Dendritic cell treated with granulocyte-macrophage colony-stimulating factor and Interleukin-4, amounts not matched to agents 40 ng/mL and 50 ng/mL, for 4 days (primary cell): ENCODE data around the gene RNF126.
"Not testable (repeated sequence)": the region's sequence is repeated elsewhere in the genome, so short reads cannot be mapped to it uniquely, and the experiment has no call there.

Experiments
- H3K27ac Mint-ChIP-seq: one replicate; pipeline ENCODE4 v1.8.0; 2022; ENCODE audit warnings: mild to moderate bottlenecking, mixed read lengths
- H3K27me3 Mint-ChIP-seq: one replicate; pipeline ENCODE4 v1.8.0; 2022; ENCODE audit warnings: mild to moderate bottlenecking, mixed read lengths
- H3K36me3 Mint-ChIP-seq: one replicate; pipeline ENCODE4 v1.8.0; 2022; ENCODE audit warnings: low read depth, mixed read lengths
- H3K4me1 Mint-ChIP-seq: one replicate; pipeline ENCODE4 v1.8.0; 2022; ENCODE audit warnings: low read depth, mixed read lengths
- H3K4me3 Mint-ChIP-seq: one replicate; pipeline ENCODE4 v1.8.0; 2022; ENCODE audit warnings: mild to moderate bottlenecking, moderate library complexity, mixed read lengths
- H3K9me3 Mint-ChIP-seq: one replicate; pipeline ENCODE4 v1.8.0; 2022; ENCODE audit warnings: mixed read lengths
- intact Hi-C: fragments of 100-400 bp; cut with micrococcal nuclease; formaldehyde crosslinking; loops from one replicate; pipeline ENCODE4 v1.15.0; 2022

RNF126 gene

DNA sequence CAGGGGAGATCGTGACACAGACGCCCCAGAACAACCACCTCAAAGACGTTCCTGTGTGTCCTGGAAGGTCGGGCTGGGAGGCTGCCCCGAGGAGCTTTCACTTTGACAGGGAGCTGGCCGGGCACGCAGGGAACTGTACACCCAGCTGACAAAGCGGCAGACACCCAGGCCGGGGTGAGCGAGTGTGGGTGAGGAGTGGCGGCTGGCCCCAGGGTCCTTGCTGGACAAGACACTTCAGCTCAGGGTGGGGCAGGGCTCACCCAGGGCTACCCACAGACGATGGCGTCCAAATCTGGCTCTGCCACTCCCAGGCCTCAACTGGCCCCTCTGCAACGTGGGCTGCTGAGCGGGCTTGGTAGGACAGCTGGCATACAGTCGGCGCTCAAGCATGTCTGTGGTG is 21.3 kb downstream of the RNF126 start:
- Mint-ChIP-seq H3K4me3 (no peak overlapping the region), H3K4me1 (peaks cover 13% of the 10 kb centered on the region), H3K27ac (no peak overlapping the region), H3K36me3 (peaks cover 33% of the 10 kb centered on the region), H3K9me3 (no peaks in the 10 kb centered on the region), H3K27me3 (peaks cover 42% of the 10 kb centered on the region)
- intact Hi-C loops = no loop called here

DNA sequence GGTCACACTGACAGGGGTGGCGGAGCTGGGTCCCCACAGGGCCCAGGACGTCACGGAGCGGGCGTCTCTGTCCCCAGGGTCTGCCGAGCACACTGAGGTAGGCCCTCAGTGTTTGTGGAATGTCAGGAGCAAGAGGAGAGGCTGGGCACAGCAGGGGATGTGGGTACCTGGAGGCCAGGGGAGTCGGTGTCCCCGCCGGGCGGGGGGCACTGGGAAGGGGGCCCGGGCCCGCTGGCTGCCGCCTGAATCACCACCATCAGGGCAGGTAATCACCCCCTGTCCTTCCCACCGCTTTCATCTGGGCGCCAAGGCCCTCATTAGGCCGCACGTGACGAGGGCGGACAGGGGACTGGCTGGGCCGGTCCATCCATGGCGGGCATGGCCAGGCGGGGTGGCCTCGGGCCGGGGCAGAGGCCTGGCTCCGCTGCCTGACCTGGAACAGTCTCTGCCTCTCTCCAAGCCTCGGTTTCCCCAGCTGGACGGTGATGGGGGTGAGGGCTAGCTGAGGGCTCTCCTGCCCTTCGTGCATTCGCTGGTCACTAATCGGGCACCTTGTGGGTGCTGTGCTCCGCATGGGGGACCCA is 22.3 kb downstream of the RNF126 start:
- Mint-ChIP-seq H3K27ac (no peak overlapping the region), H3K4me1 (peaks cover 13% of the 10 kb centered on the region), H3K9me3 (no peaks in the 10 kb centered on the region), H3K27me3 (peaks cover 43% of the 10 kb centered on the region), H3K36me3 (peaks cover 23% of the 10 kb centered on the region), H3K4me3 (no peak overlapping the region)
- intact Hi-C loops = no loop called here

DNA sequence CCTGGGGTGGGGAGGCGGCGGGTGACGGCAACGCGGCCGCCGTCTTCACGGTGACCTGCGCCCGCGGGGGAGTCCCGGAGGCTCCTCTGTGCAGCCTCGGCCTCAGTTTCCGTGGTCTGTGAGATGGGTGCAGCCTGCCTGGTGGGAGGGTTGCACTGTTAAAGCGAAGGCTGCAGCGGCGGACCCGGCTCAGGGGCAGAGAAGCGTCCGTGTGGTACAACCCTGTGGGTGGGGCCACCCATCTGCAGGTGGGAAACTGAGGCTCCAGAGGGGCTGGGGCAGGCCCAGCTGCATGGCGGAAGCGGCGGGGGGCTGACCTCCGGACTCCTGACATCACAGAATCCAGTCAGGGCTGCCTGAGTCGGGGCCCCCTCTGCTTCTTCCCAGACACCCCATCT is 22.9 kb downstream of the RNF126 start:
- Mint-ChIP-seq H3K27me3 (peaks cover 45% of the 10 kb centered on the region), H3K4me1 (peaks cover 13% of the 10 kb centered on the region), H3K27ac (no peak overlapping the region), H3K9me3 (no peaks in the 10 kb centered on the region), H3K36me3 (peaks cover 17% of the 10 kb centered on the region), H3K4me3 (peak overlapping the region; percentile 65)
- intact Hi-C loops = no loop called here

DNA sequence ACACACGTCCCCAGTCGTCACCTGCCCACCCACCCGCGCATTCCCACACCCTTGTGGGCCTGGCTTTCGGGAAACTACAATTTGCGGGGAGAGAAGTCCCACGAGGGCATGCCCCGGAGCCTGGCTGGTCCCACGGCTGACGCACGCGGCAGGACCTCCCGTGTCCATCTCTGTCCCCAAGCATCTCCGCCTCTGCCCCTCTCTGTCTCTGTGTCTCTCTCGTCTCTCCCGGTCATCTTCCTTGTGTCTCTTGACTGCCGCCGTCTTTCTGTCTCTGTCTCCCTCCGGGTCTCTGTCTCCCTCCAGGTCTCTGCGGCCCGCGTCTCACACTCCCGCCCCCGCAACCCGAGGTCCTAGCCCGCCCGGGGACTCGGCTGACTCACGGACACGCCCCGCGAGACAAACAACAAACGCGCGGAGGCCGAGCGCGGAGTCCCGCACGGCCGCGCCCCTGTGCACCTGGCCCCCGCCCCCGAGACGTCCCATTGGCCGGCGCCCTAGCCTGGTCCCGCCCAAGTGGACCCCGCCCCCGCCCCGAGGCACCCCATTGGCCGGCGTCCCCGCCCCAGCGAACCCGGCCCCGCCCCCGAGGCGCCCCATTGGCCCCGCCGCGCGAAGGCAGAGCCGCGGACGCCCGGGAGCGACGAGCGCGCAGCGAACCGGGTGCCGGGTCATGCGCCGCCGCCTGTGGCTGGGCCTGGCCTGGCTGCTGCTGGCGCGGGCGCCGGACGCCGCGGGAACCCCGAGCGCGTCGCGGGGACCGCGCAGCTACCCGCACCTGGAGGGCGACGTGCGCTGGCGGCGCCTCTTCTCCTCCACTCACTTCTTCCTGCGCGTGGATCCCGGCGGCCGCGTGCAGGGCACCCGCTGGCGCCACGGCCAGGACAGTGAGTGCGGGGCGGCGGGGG is 23.5 kb downstream of the RNF126 start, which contains the start of gene FGF22:
TSS of gene FGF22 (plus strand) at position 627 of the 908 bp plus-strand sequence. CDS start at position 674, 47 bp downstream.
- peaks cover 11% of the 10 kb centered on the region for H3K36me3 Mint-ChIP-seq
- H3K27me3 Mint-ChIP-seq = peaks cover 45% of the 10 kb centered on the region
- H3K4me1 Mint-ChIP-seq = peaks cover 13% of the 10 kb centered on the region
- intact Hi-C loops = no loop called here
- H3K27ac Mint-ChIP-seq = peak within 1 kb of the TSS; percentile 69
- H3K9me3 Mint-ChIP-seq = no peaks in the 10 kb centered on the region
- H3K4me3 Mint-ChIP-seq = peak within 1 kb of the TSS; percentile 76

GRCh38 chr19:638906-639252 is 24.1 kb downstream of the RNF126 start:
- Mint-ChIP-seq H3K36me3 (peaks cover 5% of the 10 kb centered on the region), H3K4me1 (peaks cover 19% of the 10 kb centered on the region), H3K27ac (peak overlapping the region; percentile 69), H3K4me3 (no peak overlapping the region), H3K9me3 (no peaks in the 10 kb centered on the region), H3K27me3 (peaks cover 45% of the 10 kb centered on the region)
- intact Hi-C loops = no loop called here

DNA sequence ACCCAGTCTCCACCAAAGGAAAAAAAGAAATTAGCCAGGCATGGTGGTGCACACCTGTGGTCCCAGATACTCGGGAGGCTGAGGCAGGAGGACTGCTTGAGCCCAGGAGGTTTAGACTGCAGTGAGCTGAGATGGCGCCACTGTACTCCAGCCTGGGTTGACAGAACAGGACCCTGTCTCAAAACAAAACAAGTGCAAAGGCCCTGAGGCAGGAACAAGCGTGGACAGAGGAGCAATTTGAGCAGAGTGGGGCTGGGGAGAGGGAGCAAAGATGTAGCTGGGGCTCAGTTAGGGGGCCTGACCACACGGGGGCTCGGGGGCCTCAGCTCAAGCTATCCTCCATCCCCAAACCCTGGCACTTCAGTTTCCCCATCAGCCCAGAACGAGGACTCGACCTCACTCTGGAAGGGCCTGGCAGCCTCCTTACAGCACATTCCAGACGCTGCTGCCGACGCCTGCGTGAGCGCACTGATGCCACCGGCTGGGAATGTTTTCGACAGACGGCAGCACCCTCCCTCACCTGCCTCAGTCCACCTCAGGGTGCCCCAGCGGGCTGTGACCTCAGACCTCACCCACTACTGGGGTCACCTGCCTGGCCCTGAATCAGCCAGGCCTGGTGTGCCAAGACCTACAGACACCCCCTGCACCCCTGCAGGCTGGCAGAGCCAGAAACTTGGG is 27.9 kb downstream of the RNF126 start:
- intact Hi-C loops = no loop called here
- Mint-ChIP-seq H3K9me3 (no peaks in the 10 kb centered on the region), H3K4me1 (peaks cover 44% of the 10 kb centered on the region), H3K4me3 (no peak overlapping the region), H3K36me3 (peaks cover 37% of the 10 kb centered on the region), H3K27me3 (peaks cover 35% of the 10 kb centered on the region), H3K27ac (peak overlapping the region; percentile 55)

DNA sequence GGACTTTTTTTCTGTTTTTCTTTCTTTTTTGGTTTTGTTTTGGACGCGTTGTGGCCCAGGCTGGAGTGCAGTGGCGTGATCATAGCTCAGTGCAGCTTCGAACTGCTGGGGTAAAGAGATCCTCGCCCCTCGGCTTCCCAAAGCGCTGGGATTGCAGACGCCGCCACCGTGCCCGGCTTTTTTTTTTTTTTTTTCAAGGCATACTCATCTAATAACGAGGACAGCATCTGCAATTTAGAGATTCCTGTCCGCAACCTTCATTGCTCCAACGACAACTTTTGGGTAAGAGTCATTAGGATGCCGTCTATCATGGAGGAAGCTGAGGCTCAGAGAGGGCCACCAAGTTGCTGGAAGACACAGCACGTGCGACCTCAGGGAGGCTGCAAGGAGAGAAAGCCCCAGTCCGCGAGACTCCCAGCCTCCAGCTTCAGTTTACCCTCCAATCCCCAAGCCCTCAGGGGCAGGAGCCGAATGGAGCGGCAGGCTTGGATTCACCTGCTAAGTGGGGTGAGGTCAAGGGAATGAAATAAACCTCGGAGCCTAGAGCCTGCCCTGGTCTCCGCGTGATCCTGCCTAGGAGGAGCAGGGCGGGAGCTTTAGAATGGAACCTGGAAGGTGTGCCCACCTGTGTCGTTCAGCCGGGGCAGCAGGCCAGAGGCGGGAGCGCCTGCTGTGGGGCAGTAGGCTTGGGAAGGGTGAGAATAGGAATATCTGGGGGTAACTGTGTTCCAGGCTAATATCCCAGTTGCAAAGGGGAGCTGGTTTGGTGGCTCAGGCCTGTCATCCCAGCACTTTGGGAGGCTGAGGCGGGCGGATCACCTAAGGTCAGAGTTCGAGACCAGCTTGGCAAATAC is 29.0 kb downstream of the RNF126 start:
- H3K9me3 Mint-ChIP-seq = no peaks in the 10 kb centered on the region
- peak overlapping the region; percentile 88 for H3K27ac Mint-ChIP-seq
- intact Hi-C loops = loop anchor here (2.0 kb wide), 1 partner anchor 27 kb away; no protein-coding TSS in a partner anchor
- H3K36me3 Mint-ChIP-seq = peaks cover 48% of the 10 kb centered on the region
- peak overlapping the region; percentile 97 for H3K4me3 Mint-ChIP-seq
- H3K4me1 Mint-ChIP-seq = peaks cover 37% of the 10 kb centered on the region
- peaks cover 26% of the 10 kb centered on the region for H3K27me3 Mint-ChIP-seq

DNA sequence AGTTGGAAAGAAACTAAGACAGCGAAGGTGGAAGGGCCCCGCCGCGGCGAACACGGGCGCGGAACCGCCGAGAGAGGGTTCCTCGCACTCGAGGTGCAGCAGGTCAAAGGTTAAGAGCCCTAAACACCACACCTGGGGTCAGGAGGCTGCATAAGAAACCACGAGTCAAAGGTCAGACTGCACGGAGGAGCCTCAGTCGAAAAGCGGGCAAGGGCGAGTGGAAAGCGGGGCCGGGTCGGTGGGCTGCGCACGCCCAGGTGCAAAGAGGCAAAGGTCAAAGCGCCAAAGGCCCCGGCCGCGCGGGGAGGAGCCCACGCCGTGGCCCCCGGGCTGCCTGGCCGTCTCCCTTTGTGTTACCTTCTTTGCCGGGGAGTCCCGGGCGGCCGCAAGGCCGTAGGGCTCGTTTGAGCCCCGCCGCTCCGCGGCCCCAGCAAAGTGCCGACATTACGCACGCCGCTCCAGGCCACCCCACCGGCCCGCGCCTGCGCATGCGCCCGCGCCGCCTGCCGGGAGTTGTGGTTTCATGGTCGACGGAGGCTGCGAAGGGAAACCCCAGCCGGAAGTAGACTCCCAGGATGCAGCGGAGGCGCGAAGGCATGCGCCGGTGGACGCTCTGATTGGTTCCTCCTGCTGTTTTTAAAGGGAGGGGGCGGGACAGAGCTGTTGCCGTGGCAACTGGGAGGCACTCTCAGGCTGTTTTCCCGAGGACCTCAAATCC is 29.8 kb downstream of the RNF126 start, which contains the start of gene POLRMT:
TSS of gene POLRMT (minus strand) at position 470 of the 718 bp plus-strand sequence. CDS start at position 445, 25 bp downstream.
- H3K27me3 Mint-ChIP-seq = peaks cover 18% of the 10 kb centered on the region
- no peaks in the 10 kb centered on the region for H3K9me3 Mint-ChIP-seq
- H3K36me3 Mint-ChIP-seq = peaks cover 55% of the 10 kb centered on the region
- H3K4me3 Mint-ChIP-seq = peak within 1 kb of the TSS; percentile 97
- H3K4me1 Mint-ChIP-seq = peaks cover 37% of the 10 kb centered on the region
- peak within 1 kb of the TSS; percentile 88 for H3K27ac Mint-ChIP-seq
- intact Hi-C loops = loop anchor here (2.0 kb wide), 1 partner anchor 28 kb away; no protein-coding TSS in a partner anchor

- H3K4me1 Mint-ChIP-seq = peaks cover 37% of the 10 kb centered on the region
- H3K27ac Mint-ChIP-seq = peak overlapping the region; percentile 88
- H3K27me3 Mint-ChIP-seq = peaks cover 12% of the 10 kb centered on the region
- peak overlapping the region; percentile 97 for H3K4me3 Mint-ChIP-seq
- no peaks in the 10 kb centered on the region for H3K9me3 Mint-ChIP-seq
- H3K36me3 Mint-ChIP-seq = peaks cover 62% of the 10 kb centered on the region
- intact Hi-C loops = loop anchor here (2.0 kb wide), 1 partner anchor 28 kb away; no protein-coding TSS in a partner anchor
Observed at GRCh38 chr19:632579-633067, 30.4 kb downstream of the RNF126 start.

- no peaks in the 10 kb centered on the region for H3K9me3 Mint-ChIP-seq
- H3K4me1 Mint-ChIP-seq = peaks cover 37% of the 10 kb centered on the region
- peaks cover 86% of the 10 kb centered on the region for H3K36me3 Mint-ChIP-seq
- intact Hi-C loops = no loop called here
- no peak overlapping the region for H3K27ac Mint-ChIP-seq
- H3K27me3 Mint-ChIP-seq = no peaks in the 10 kb centered on the region
- no peak overlapping the region for H3K4me3 Mint-ChIP-seq
Observed at GRCh38 chr19:629961-630714, 32.9 kb downstream of the RNF126 start.

GRCh38 chr19:629515-629914 is 33.5 kb downstream of the RNF126 start:
- H3K4me3 Mint-ChIP-seq, H3K27ac Mint-ChIP-seq, H3K9me3 Mint-ChIP-seq, H3K27me3 Mint-ChIP-seq, intact Hi-C loops: not testable (repeated sequence)
- Mint-ChIP-seq H3K36me3 (peaks cover 93% of the 10 kb centered on the region), H3K4me1 (peaks cover 37% of the 10 kb centered on the region)

- intact Hi-C loops = no loop called here
- Mint-ChIP-seq H3K9me3 (no peaks in the 10 kb centered on the region), H3K27me3 (no peaks in the 10 kb centered on the region), H3K4me3 (no peak overlapping the region), H3K36me3 (peaks cover 99% of the 10 kb centered on the region), H3K4me1 (peaks cover 26% of the 10 kb centered on the region), H3K27ac (no peak overlapping the region)
Observed at GRCh38 chr19:628168-628567, 34.8 kb downstream of the RNF126 start.
